ENCODE measurements around the gene RUFY1.
A peak's percentile ranks its signal among the peaks of the same experiment; 100 is the strongest.
"Not testable (repeated sequence)": the region's sequence is repeated elsewhere in the genome, so short reads cannot be mapped to it uniquely, and the experiment has no call there.

Gene RUFY1

DNA sequence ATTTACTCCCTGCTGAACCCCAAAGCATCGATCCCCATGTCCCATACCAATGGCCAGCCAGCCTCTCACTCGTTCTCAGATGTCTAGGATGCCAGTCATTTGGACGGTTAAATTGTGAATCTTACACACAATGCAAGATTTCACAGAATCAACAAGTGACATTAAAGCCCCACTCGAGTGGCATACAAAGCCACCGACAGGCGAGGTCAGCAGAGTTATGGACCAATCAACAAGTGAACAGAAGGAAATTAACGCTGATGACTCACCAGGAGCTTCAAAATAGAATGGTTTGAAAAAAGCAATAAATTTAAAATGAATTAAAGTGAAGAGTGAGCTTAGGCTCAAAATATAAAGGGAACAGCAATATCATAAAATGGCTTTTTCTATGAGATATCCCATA is 8.2 kb upstream of the RUFY1 start:
- DNase-seq, result peak; percentile 25

DNA sequence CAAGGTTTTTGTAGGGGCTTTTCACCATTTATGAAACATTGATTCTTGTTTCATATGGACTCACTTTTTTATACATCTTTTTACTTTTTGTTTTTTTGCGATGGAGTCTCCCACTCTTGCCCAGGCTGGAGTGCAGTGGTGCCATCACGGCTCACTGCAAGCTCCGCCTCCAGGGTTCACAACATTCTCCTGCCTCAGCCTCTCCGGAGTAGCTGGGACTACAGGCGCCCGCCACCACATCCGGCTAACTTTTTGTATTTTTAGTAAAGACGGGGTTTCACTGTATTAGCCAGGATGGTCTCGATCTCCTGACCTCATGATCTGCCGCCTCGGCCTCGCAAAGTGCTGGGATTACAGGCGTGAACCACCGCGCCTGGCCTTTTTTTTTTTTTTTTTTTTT is 7.1 kb upstream of the RUFY1 start:
- DNase-seq, result not testable (repeated sequence)

DNA sequence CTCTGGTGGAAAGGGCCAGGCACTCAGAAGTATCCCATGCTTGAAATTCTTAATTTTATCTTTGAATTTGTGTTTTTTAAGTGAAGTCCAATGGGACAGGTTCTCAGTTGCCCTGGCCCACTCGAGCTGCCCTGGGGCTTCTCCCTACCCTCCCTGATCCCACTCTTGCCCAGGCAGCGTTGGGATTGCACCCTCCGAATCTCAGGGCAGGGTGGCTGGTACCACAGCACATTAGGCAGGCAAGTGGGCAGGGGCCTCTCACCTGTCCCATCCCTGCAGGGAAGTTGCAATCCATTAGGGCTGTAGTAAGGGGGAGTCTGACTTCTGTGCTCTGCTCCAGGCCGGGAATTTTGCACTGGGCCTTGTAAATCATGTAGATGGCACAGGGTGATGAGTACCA is 2.7 kb downstream of the RUFY1 start:
- no peak for DNase-seq

DNA sequence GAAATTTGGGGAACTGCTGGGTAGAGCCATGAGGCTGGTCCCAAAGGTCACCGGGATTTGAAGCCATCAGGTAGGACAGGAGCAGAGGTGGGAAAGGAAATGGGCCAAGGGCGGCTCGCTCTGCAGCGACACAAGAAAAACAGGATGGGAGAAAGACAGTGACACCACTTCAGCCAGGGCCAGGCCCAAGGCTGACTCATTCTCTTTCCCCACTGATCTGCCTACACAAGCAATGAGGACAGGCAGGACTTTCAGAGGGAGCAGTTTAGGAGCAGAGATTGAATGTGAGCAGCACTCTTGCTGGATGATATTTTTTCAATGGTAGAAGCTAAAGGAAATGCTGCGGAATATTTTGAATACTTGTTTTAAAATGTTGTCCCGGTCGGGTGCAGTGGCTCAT is 3.5 kb downstream of the RUFY1 start:
- no peak for DNase-seq

DNA sequence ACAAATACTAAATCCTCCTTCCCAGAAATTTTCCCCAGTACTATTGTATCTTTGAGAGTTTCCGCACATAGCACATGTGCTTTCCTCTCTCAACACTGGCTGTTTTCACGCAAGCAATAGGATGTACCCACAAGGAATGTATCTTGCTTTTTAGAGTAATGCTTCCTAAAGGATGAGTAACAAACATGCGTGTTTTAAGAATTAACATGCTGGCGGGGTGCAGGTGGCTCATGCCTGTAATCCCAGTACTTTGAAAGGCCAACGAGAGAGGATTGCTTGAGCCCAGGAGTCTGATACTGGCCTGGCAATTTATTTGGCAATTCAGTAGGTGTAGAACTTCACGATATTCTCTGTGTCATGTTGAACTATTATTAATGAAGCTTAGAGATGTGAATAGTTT is 4.6 kb downstream of the RUFY1 start:
- DNase-seq, result no peak

DNA sequence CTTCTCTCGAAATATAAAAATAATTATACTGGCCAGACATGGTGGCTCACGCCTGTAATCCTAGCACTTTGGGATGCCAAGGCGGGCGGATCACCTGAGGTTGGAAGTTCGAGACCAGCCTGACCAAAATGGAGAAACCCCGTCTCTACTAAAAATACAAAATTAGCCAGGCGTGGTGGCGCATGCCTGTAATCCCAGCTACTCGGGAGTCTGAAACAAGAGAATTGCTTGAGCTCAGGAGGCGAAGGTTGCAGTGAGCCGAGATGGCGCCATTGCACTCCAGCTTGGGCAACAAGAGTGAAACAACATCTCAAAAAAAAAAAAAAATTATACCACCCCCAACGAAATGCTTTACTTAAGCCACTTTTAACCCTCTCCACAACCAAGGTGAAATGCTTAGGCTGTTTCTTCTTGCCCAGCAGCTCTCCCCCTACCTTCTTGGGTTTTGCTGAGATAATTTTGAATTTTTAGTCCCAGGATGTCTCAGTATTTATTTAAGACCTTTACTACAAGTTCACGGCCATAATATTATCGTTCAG is 8.0 kb downstream of the RUFY1 start:
- not testable (repeated sequence) for DNase-seq

DNA sequence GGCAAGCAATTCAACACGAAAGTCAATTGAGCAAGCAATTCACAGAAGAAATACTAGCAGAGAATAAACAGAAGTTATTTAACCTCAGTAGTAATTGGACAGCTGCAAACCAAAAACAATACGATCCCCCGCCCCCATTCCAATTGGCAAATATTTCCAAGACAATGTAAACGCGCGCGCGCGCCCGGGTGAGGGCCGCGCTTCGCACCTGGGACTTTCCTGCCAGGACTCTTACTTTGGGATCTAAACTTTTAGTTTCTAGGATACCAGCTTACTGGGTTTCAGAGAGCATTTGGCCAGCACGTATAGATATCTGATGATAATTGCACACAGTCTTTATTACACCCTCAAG is 8.6 kb downstream of the RUFY1 start:
- peak; percentile 51 for DNase-seq

DNA sequence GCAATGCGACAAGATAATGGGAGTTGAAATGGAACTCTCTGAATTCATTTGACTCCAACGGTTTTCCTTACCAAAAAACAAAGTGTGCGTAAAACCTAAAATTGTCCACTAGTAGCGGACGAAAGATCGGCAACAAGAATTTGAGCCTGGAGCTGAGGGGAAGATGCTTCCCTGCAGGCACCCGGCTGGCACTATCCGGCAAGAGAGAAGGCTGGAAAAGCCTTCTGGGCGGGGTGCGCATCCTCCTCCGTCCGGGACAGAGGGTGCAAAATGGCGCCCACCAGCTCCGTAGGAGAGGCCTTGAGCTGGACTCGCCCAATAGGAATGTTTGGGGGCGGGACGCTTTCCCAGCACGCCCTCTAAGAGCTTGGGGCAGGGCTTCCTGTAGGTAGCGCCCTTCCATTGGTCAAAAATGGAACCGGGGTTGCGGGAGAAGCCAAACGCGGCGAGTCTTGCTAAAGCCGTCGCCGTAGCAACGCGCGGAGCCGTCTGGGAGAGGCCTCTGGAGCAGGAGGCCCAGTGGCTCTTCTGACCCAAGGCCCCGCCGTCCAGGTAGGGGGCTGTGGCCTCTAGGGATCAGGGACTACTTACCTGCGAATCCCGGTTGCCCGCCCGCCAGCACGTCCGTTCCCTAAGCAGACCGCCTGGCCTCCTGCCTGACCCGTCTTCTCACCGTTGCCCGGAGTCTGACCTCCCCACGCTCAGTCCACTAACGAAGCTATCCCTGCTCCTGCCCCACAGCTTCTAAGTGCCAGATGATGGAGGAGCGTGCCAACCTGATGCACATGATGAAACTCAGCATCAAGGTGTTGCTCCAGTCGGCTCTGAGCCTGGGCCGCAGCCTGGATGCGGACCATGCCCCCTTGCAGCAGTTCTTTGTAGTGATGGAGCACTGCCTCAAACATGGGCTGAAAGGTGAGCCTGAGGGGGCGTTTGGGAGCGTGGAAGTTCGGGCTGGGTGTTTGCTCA is 9.2 kb downstream of the RUFY1 start:
- peak; percentile 95 for DNase-seq

DNA sequence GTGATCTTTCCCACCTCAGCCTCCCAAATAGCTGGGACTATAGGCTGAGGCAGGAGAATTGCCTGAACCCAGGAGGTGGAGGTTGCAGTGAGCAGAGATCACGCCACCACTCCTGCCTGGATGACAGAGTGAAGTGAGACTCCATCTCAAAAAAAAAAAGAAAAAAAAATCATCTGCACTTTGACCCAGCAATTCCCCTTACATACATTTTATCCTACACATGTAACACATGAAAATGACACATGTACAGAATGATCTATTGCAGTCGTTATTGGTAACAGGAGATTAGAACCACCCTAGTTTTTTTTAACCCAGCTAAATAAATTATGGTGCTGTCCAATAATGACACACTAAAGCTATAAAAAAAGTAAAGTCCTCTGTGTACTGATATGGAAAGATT is 14.2 kb downstream of the RUFY1 start:
- DNase-seq, result no peak

DNA sequence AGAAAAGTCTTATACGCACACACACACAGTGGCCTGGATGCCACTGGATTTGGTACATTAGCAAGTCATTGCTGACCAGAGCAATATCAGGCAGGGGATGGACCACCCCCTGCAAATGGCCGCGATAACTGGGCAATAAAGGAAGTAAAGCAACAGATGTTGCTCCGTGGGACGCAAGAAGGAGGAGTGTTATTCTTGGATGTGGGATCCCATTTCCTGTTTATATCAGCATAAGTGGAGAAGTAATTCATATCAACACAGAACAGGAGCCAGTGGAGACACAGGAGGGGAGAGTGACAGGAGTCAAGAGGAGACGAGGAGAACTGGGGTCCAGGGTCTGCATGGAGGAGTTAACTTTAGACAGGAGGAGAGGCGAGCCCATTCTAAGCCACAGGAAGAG is 18.4 kb downstream of the RUFY1 start:
- DNase-seq, result no peak

DNA sequence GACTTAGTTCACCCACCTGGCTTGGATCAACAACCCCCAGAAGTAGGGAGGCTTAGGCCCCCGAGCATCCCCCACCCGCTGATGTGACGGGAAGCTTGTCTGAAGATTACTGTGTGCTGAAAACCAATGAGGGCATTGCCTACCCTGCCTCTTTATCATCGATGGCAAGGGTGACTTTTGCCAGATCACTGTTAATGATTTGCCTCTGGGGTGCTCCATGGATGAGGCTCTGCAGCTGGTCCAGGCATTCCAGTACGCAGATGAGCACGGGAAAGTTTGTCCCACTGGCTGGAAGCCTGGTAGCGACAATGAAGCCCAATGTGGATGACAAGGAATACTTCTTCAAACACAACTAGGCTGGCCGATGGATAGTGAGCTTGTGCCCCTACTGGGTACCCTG is 22.0 kb downstream of the RUFY1 start:
- no peak for DNase-seq

DNA sequence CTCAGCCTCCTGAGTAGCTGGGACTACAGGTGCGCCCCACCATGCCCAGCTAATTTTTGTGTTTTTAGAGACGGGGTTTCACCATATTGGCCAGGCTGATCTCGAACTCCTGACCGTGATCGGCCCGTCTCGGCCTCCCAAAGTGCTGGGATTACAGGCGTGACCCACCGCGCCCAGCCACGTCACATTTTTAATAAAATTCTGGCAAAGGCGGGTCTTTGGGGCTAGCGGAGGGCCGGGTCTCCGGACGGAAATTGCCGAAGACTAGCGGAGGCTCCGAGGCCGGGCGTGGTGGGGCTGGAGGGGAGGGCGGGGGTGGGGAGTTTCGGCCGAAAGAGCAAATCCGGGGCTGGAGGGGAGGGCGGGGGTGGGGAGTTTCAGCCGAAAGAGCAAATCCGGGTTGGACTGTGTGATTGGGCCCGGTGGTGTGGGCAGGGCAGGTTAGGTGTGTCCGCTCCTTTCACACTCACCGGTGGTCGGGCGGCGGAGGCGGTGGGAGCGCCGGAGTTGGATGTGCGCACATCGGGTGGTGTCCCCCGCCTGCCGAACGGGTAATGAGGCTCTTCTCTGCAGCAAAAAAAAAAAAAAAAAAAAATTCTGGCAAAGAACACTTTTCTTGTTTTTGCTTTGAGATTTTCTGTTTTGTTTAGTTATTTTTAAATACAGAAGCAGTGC is 27.1 kb downstream of the RUFY1 start:
- DNase-seq, result no peak

DNA sequence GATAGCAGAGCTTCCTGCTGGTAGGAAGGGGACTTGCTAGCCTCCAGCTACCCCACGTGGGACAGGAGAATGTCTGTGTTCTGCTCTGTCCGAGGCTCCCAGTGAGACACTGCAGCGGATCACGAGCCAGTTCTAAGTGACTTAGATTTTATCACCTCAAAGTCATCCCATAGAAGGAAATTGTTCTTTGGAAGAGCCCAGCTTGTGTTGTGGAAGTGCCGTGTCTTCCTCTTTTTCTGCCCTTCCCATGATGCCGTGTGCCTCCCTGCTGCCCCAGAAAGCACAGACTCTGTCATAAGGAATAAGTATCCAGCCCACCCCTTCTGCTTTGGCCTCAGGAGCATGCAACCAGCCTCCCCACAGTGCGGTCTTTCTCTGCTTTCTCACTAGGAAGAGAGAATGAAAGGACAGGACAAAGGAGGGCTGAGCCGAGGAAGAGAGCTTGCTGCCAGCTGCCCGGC is 35.6 kb downstream of the RUFY1 start:
- DNase-seq, result no peak

DNA sequence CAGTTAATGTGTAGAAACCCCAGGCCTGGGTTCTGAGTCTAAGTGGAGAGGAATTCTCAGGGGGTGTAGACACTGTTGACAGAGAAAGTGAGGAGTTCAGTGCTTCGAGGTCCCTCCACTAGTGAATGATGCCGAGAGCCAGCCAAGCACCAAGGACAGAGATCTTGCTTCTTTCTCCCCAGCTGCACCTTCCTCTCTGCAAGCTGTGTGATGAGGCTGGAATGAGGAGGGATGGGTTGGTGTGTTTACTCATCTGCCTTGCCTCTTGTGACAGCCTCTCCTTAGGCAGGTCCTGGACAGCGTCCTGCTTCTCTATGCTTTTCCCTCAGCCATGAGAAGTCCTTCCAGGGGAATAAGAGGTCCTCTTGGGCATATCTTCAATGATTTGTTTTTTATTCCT is 37.8 kb downstream of the RUFY1 start:
- DNase-seq, result no peak

DNA sequence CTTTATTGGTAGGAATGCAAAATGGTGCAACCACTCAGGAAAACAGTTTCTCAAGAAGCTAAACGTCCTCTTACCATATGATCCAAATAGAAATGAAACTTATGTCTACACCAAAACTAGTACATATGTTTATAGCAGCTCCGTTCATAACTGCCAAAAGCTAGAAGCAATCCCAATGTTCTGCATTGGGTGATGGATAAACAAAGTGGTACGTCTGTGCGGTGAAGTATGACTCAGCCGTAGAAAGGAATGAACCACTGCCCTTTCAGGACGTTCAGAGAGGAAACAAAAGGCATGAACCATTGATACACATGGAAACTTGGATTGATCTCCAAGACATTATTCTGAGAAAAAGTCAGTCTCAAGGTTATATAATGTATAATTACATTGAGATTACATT is 45.6 kb downstream of the RUFY1 start:
- no peak for DNase-seq

DNA sequence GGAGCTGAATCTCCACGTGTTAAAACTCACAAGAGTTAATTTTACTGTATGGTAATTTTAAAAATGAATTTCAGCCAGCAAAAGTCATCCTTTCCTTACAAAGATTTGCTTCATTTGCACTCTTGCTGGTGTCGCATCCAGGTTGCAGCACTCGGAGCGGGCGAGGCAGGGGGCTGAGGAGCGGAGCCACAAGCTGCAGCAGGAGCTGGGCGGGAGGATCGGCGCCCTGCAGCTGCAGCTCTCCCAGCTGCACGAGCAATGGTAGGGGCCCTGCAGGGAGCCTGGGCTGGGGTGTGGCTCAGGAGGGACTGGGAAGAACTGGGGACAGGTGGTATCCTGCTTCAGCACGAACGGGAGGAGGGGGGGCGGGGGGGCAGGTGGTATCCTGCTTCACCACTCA is 46.1 kb downstream of the RUFY1 start:
- peak; percentile 9 for DNase-seq

DNA sequence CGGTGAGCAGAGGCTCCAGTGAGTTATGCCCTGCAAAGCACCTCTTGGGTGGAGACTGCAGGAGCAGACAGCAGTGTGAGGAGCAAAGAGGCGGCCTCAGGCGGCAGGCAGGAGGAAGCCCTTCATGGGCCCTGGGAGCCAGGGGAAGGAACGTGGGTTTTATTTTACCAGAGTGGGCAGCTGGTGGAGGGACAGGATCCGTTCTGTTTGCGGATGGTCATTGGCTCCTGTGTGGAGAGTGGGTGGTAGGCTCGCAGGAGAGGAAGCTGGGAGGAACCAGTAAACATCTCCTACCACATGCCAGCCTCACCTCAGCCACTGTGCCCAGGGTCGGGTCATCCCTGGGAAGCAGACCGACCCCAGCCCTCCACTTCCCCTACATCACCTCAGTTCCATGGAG is 48.7 kb downstream of the RUFY1 start:
- DNase-seq, result no peak

DNA sequence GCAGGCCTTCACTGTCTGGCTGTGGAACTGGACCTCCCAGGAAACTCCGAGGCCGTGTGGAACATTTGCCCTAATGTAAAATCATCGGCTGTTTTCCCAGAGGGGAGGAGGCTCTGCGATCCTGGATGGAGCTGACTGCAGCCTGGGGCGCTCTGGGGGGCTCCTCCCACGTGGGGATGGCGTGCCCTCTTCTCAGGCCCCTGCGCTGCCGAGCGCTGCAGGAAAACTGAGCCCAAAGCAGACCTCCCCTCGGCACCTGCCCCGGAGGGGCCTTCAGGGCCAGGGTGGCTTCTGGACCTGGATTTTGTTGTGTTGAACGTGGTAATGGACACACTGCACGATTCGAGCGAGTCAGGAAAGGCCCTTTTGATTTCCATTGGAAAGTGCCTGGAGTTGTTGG is 49.2 kb downstream of the RUFY1 start:
- no peak for DNase-seq

DNA sequence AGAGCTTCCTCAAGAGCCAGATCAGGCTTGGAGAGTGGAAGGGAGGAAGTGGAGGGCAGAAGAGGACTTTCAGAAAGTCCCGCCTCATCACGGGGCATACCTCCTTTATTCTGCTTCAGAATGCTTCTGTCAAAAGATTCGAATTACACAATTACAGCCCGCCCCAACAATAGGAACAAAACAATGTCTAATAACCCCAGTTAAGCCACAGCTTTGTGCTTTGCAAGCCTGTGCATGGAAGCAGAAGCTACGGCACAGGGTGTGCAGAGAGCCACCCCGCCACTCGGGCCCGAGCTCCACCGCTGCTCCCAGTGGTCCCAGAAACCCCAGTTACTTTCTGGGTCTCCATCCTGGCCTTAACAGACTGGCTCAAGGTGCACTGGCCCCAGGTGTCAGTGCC is 49.6 kb downstream of the RUFY1 start:
- DNase-seq, result no peak

DNA sequence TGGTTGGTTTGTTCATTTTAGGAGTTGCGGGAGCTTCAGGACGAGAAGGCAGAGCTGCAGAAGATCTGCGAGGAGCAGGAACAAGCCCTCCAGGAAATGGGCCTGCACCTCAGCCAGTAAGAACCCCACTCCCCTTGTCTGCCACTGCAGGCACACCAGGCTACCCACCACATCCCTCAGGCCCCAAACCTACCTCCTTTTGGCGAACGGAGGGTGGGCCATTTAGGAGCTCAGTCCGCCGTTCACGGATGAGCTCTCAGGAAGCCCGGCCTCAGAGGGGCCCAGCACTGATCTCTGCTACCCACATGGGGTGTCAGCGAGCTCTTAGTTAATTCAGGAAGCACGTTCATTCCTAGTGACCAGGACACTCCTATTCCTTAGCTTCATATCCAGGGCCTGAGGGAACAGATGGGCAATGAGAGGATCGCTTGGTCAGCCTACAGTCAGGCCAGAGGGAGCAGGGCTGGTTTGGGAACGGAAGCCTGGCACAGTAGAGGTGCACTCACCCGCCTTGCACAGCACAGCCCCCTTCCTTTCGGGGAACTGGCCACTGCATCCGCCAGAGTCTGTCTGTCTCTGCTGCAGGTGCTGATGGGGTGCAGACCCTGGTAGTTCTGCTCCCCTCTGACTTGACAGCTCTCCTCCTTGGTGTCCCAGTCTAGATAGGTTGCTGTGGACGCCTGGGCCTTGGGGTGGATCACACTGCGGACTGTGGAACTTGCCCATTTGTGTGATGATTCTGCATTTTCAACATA is 51.7 kb downstream of the RUFY1 start:
- DNase-seq, result no peak

DNA sequence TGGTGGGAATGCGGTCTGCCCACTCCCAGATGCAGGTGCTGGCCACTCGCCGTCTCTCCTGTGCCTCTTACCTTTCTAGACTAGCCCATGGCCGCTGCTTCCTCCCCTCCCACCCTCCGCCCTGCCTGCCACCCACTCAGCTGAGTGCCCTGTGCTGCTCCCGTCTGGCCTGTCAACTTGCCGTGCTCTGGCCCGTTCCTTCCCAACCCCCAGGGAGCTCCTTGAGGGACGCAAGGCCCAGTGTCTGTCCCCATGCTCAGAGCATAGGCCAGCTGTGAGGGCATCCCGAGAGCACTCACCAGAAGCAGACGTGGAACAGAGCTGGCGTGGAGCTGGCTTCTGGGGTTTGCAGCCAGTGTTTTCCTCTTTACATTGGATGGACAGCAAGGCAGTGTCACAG is 53.0 kb downstream of the RUFY1 start:
- no peak for DNase-seq

DNA sequence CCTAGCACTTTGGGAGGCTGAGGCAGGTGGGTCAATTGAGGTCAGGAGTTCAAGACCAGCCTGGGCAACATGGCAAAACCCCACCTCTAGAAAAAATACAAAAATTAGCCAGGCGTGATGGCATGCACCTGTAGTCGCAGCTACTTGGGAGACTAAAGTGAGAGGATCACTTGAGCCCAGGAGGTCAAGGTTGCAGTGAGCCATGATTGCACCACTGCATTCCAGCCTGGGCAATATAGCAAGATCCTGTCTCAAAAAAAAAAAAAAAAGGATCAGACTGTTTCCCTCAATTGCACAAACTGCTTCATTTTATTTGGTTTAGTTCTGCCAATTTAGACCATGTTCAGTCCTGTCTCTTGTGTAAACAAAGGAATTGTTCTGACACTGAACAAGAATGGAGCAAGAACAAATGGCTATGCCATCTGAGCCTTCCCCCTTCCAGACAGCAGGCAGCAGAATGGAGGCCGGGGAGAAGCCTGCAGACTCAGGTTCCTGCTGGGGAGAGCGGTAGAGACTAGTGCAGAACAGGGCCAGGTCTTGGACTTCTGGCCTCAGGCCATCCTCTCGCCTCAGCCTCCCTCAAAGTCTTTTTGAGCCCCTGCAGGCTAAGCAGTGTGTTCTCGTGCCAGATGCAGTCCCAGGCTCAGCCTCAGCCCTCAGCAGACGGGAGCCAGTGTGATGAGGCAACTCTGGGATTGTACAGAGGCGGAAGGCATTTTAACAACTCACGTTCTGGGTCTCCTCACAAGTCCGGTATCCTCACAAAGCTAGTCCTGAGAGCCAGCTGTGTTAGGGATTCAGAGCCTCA is 54.9 kb downstream of the RUFY1 start:
- DNase-seq, result no peak

All from SHP77 treated with DMSO at 0.1 percent for 48 hours (cell line).